Stimulated activated naive B cell treated with anti-CD40 and anti-IgM and Interleukin-4, amounts not matched to agents 10 μg/mL and 1 μg/mL and 100 μg/mL, for 72 hours (primary cell): Measurements from ENCODE around the gene CSF2RB.

Experiments used
- ATAC-seq, 2 donors: fragments of 150-1000 bp; cut with Tn5 transposase; replicated peaks; 2 replicates each; pipeline ENCODE4 v1.10.0; 2021; ENCODE audit warnings: moderate library complexity in 1 of 2
- DNase-seq: peaks from one replicate; pipeline ENCODE4 v3.0.0; 2021
- H3K27ac Mint-ChIP-seq: one replicate; pipeline ENCODE4 v1.8.0; 2022; ENCODE audit warnings: mild to moderate bottlenecking, mixed read lengths
- H3K27me3 Mint-ChIP-seq, 2 donors: one replicate each; pipeline ENCODE4 v1.8.0; 2022; ENCODE audit warnings: mixed read lengths in 2 of 2
- H3K36me3 Mint-ChIP-seq, 2 donors: one replicate each; pipeline ENCODE4 v1.8.0; 2022; ENCODE audit warnings: mixed read lengths in 2 of 2, mild to moderate bottlenecking in 1 of 2
- H3K4me1 Mint-ChIP-seq, 2 donors: one replicate each; pipeline ENCODE4 v1.8.0; 2022; ENCODE audit warnings: mixed read lengths in 2 of 2, mild to moderate bottlenecking in 1 of 2
- H3K4me3 Mint-ChIP-seq, 2 donors: one replicate each; pipeline ENCODE4 v1.8.0; 2022; ENCODE audit warnings: mild to moderate bottlenecking in 2 of 2, mixed read lengths in 2 of 2, moderate library complexity in 1 of 2
- H3K9me3 Mint-ChIP-seq, 2 donors: one replicate each; pipeline ENCODE4 v1.8.0; 2022; ENCODE audit warnings: mixed read lengths in 2 of 2, mild to moderate bottlenecking in 1 of 2

The CSF2RB gene

DNA sequence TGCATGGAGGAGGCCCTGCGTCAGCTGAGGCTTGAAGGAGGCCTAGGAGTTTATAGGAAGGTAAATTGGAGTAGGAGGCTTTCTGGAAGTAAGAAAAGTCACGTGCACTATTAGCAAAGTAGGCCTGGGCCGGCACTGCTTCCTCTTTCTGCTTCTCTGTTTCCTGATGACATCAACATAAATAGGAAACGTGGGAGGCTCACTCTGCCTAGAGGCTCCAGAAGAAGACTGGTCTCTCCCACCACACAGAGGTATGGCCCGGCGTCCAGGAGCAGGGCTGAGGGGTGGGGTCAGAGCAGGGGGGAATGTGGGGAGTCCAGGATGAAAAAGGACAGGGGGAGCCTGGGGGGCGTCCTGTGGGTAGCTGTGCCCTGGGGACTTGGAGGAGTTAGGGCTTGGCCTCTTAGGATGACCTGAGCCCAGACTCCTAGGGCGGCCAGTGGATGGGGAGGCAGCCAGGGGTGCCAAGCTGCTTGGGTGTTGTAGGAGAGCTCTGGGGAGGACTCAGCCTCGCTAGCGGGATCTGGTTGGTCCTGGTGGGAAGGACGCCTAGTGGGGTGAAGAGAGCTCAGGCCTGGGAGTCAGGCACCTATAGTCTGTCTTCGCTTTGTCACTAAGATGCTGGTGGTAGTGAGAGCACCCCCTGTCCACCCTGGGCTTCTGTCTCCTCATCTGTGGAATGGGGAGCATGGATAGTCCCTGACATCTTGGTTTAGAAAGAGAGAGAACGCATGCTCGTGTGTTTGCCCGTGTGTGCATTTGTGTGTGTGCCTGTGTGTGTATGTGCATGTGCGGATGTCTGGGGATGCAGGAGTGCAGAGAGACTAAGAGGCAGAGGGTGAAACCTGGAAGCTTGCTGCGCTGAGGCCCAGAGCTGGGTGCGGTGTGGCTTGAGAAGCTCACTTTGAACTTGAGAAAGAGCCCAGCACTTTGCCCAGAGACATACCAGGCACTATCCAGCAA lies at the start of gene CSF2RB:
TSS of gene CSF2RB (plus strand) at position 202 of the 963 bp plus-strand sequence. CDS start 8,580 bp downstream, outside the sequence.
- peak; percentile 63 for DNase-seq
- Mint-ChIP-seq H3K27ac (peak within 1 kb of the TSS; percentile 94), H3K4me1 (peaks cover 27 to 55% of the 10 kb centered on the region in 2 donors), H3K4me3 (peak within 1 kb of the TSS; percentile 95 to 96), H3K27me3 (peaks cover 0 to 5% of the 10 kb centered on the region in 2 donors), H3K9me3 (no peaks in the 10 kb centered on the region), H3K36me3 (peaks cover 17 to 27% of the 10 kb centered on the region in 2 donors)
- ATAC-seq: peak; percentile 94 to 95

DNA sequence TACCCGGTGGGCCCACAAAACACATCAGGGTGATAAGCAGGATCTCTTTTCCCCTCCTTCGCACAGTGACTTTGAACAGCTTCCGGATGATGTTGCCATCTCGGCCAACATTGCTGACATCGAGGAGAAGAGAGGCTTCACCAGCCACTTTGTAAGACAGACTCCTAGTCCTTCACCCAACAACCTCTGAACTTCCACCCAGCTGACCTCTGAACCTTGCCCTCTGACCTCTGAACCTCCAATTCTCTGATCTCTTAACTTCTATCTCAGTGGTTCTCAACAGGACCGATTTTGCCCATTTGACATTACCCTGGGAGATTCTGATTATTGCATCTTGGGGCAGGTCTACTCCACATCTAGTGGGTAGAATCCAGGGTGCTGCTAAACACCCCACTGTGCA lies 49.4 kb upstream of the CSF2RB start:
- Mint-ChIP-seq H3K9me3 (peaks cover 4% of the 10 kb centered on the region in 2 donors), H3K4me3 (peak overlapping the region in 1 of 2 donors; percentile 34), H3K27me3 (no peaks in the 10 kb centered on the region), H3K27ac (peak overlapping the region; percentile 94), H3K4me1 (peaks cover 70 to 92% of the 10 kb centered on the region in 2 donors), H3K36me3 (peaks cover 38 to 56% of the 10 kb centered on the region in 2 donors)
- ATAC-seq (no peak), DNase-seq (no peak)

DNA sequence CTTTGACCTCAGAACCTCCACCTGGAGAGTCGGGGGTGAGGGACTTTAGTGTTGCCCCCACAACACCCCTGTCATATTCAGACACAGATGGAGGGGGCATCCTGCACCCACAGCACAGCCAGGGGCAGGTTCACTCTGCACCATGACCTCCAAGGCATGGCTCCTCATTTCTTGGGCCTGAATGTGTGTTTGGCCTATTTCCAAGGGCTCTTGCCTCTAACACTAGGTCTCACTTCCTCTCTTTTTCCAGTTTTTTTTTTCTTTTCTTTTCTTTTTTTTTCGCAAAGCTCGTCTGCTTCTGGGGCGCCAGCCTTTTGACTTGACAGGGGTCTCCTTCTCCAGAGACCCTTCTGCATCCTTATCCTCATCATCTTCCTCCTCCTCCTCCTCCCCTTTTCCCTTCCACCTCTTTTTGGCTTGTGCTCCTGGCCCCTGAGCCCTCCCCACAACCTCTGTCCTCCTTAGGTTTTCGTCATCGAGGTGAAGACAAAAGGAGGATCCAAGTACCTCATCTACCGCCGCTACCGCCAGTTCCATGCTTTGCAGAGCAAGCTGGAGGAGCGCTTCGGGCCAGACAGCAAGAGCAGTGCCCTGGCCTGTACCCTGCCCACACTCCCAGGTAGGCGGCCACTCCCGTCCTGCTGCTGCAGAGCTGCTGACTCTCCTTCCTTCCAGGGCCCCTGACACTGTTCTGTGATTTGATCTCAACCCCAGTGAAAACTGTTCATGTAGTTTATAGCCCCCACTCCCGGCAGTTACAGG lies 48.8 kb upstream of the CSF2RB start:
- H3K27me3 Mint-ChIP-seq: no peaks in the 10 kb centered on the region
- peaks cover 40 to 54% of the 10 kb centered on the region in 2 donors for H3K36me3 Mint-ChIP-seq
- H3K27ac Mint-ChIP-seq: peak overlapping the region; percentile 94
- H3K4me3 Mint-ChIP-seq: peak overlapping the region; percentile 54 to 64
- H3K9me3 Mint-ChIP-seq: peaks cover 4% of the 10 kb centered on the region in 2 donors
- ATAC-seq (no peak), DNase-seq (no peak)
- peaks cover 65 to 85% of the 10 kb centered on the region in 2 donors for H3K4me1 Mint-ChIP-seq

DNA sequence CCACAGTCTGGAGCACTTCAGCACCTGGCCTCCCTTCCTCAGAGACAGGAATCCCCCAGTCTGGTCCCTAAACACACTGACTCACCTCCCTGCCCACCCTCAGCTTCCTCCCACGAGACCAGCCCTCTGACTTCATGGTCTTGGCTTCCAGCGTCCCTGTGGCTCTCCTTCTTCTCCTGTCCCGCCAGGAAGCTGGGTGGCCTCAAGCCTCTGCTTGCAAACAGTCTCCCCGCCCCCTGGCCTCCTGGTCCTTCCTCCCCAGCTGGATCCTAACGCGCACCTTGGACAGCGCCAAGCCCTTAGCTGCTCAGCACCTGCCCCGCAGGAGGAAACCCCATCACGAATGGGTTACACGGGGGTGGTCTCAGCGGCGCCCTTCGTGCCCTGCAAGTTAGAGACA lies 48.1 kb upstream of the CSF2RB start:
- Mint-ChIP-seq H3K27ac (peak overlapping the region; percentile 94), H3K9me3 (peaks cover 3 to 4% of the 10 kb centered on the region in 2 donors), H3K4me1 (peaks cover 58 to 78% of the 10 kb centered on the region in 2 donors), H3K4me3 (peak overlapping the region; percentile 54 to 64), H3K36me3 (peaks cover 42 to 49% of the 10 kb centered on the region in 2 donors), H3K27me3 (no peaks in the 10 kb centered on the region)
- ATAC-seq (no peak), DNase-seq (peak; percentile 44)

DNA sequence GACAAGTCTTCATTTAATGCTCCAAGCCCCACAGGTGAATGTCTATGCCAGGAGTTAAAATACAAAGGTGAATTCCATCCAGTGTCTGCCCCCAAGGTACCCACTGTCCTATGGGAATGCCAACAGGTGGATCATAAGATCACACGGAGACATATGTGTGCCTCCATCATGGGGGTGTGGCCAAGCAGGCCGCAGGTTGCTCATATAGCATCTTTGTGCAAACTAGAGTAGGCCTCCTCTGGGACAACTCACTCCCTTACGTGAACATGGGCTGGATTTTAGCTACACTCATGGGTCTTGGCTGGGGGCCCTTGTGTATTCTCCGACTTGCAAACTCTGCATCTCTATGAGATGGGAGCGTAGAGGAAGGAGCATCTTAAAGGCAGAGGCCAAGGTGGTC lies 45.7 kb upstream of the CSF2RB start:
- ATAC-seq (no peak), DNase-seq (no peak)
- Mint-ChIP-seq H3K9me3 (peaks cover 3 to 4% of the 10 kb centered on the region in 2 donors), H3K4me1 (peaks cover 44 to 60% of the 10 kb centered on the region in 2 donors), H3K36me3 (peaks cover 51 to 63% of the 10 kb centered on the region in 2 donors), H3K27me3 (no peaks in the 10 kb centered on the region), H3K27ac (no peak overlapping the region), H3K4me3 (no peak overlapping the region)

DNA sequence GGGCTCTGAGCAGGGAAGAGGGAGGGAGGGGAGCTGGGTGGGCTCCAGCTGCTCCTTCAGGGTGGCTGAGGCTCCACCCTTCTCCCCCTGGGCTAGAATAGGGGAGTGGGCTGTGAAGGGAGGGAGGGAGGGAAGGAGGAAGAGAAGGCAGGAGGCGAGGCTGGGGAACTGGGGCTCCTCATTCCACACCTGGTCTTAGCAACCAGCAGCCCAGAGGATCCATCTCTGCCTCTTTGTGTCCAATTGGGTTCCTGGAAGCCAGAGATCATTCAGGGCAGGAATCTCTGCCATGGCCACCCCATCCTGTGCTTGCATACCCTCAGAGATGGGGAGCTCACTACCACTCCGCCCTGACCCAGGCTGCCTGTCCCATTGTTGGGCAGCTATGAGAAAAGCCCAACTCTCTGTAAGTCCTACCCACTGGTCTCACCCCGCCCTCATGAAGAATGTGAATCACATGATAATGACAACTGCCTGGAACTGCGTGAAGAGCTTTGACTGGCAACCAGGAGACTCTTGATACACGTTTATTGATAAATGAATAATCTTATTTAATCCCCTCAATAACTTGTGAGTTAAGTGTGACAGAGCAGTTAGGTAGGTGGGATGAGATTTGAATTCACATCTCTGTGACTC lies 44.8 kb upstream of the CSF2RB start:
- Mint-ChIP-seq H3K36me3 (peaks cover 58 to 72% of the 10 kb centered on the region in 2 donors), H3K27ac (no peak overlapping the region), H3K4me3 (no peak overlapping the region), H3K9me3 (peaks cover 4% of the 10 kb centered on the region in 2 donors), H3K4me1 (peaks cover 48 to 60% of the 10 kb centered on the region in 2 donors), H3K27me3 (no peaks in the 10 kb centered on the region)
- DNase-seq (no peak), ATAC-seq (no peak)

DNA sequence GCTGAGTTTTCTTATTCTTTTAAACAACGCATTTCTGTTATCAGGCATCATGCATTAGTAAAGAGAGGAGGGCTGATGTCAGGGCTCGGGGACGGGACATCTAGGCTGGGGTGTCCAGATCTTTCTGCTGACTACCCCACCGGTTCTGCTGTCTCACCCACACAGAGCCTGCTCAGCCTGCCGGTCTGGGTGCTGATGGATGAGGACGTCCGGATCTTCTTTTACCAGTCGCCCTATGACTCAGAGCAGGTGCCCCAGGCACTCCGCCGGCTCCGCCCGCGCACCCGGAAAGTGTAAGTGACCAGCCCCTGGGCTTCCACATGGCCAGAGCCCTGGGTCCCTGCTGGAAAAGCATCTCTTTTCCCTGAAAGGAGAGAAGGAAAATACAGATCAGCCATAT lies 43.2 kb upstream of the CSF2RB start:
- Mint-ChIP-seq H3K9me3 (peaks cover 0 to 2% of the 10 kb centered on the region in 2 donors), H3K4me3 (no peak overlapping the region), H3K36me3 (peaks cover 45 to 63% of the 10 kb centered on the region in 2 donors), H3K27me3 (no peaks in the 10 kb centered on the region), H3K27ac (no peak overlapping the region), H3K4me1 (peaks cover 41 to 55% of the 10 kb centered on the region in 2 donors)
- DNase-seq (no peak), ATAC-seq (no peak)

DNA sequence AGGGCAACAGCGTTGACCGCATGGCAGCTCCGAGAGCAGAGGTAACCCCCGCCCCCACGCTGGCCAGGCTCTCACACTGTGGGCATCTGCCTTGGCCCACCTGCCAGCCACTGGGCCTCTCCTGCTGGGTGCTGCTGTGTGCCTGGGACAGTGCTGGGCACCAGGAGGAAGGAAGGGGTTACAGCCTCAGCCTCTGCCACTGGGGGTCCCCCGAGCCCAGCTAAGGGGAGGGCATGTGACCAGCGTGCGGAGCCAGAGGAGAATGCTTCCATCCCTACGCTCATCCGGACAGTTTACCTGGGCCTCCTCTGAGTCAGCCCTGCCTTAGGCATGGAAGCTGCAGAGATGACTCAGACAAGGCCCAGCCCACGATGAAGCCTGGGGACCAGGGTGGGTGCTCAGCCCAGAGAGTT lies 41.8 kb upstream of the CSF2RB start:
- Mint-ChIP-seq H3K27me3 (no peaks in the 10 kb centered on the region), H3K4me1 (peaks cover 29 to 41% of the 10 kb centered on the region in 2 donors), H3K4me3 (no peak overlapping the region), H3K36me3 (peaks cover 38 to 60% of the 10 kb centered on the region in 2 donors), H3K27ac (peak overlapping the region; percentile 56), H3K9me3 (peaks cover 0 to 2% of the 10 kb centered on the region in 2 donors)
- no peak for DNase-seq
- ATAC-seq: no peak

DNA sequence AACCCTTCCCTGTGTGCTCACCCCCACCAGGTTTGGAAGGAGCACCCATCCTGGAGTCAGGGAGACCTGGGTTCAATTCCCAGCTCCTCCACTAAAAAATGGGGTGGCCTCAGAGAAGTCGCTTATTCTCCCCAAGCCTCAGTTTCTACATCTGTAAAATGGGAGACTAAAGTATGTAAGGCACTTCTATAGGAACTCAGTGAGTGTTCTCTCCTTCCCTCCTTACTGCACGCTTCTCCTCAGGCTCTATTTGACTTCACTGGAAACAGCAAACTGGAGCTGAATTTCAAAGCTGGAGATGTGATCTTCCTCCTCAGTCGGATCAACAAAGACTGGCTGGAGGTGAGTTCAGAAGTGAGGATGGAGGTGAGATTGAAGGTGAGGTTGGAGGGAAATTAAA lies 41.3 kb upstream of the CSF2RB start:
- H3K9me3 Mint-ChIP-seq: peaks cover 0 to 2% of the 10 kb centered on the region in 2 donors

DNA sequence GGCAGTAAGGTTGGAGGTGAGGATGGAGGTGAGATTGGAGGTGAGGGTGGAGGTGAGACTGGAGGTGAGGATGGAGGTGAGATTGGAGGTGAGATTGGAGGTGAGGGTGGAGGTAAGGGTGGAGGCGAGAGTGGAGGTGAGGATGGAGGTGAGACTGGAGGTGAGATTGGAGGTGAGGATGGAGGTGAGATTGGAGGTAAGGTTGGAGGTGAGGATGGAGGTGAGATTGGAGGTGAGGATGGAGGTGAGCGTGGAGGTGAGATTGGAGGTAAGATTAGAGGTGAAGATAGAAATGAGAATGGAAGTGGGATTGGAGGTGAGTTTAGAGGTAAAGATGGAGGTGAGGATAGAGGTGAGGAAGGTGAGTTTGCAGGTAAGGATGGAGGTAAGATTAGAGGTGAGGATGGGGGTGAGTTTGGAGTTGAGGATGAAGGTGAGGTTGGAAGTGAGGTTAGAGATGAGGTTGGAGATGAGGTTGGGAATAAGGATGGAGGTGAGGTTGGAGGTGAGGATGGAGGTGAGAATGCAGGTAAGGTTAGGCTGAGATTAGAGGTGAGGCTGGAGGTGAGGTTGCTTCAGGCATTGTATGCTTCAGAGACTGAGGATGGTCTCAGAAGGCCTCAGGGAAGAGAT lies 40.4 kb upstream of the CSF2RB start:
- Mint-ChIP-seq H3K27me3 (no peaks in the 10 kb centered on the region), H3K9me3 (peaks cover 0 to 2% of the 10 kb centered on the region in 2 donors), H3K27ac (peak overlapping the region; percentile 63), H3K4me3 (no peak overlapping the region), H3K4me1 (peaks cover 23 to 31% of the 10 kb centered on the region in 2 donors), H3K36me3 (peaks cover 43 to 63% of the 10 kb centered on the region in 2 donors)
- DNase-seq (no peak), ATAC-seq (no peak)

More for the DNA sequence above, 41.3 kb upstream of the CSF2RB start:
- no peak for DNase-seq
- Mint-ChIP-seq H3K36me3 (peaks cover 38 to 60% of the 10 kb centered on the region in 2 donors), H3K4me1 (peaks cover 25 to 37% of the 10 kb centered on the region in 2 donors), H3K27me3 (no peaks in the 10 kb centered on the region), H3K4me3 (no peak overlapping the region), H3K27ac (peak overlapping the region; percentile 56)
- no peak for ATAC-seq

DNA sequence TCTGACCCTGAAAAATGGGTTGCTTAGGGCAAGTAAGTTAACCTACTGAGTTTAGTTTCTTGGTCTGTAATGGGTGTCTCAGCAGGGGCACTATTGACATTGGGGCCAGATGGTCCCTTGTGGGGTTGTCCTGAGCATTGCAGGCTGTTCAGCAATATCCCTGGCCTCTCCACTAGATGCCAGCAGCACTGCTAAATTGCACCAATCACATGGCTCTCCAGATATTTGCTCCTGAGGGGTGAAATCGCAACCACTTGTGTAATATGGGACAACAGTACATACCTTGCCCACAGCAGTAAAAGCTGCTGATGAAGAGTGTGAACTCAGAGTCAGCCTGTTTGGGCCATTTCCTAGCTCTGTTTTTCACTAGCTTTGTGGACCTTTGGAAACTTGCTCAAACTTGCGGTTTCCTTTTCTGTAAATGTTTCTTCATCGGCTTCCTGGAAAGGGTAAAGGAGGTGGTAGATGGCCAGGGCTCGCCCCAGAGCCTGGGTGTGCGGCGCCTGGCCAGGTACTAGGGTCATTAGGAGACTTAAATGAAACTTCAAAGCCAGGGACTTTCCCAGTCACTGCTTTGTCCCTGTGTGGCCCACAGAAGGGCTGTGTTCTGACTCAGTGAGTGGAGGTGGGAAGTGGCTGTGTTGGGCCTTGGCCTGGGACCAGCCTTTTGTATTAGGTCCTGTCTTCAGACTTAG lies 39.7 kb upstream of the CSF2RB start:
- H3K4me3 Mint-ChIP-seq: no peak overlapping the region
- ATAC-seq (peak; percentile 95 to 98), DNase-seq (peak; percentile 55)
- H3K27me3 Mint-ChIP-seq: no peaks in the 10 kb centered on the region
- peaks cover 48 to 66% of the 10 kb centered on the region in 2 donors for H3K36me3 Mint-ChIP-seq
- H3K4me1 Mint-ChIP-seq: peaks cover 20 to 26% of the 10 kb centered on the region in 2 donors
- H3K9me3 Mint-ChIP-seq: peaks cover 0 to 2% of the 10 kb centered on the region in 2 donors
- peak overlapping the region; percentile 91 for H3K27ac Mint-ChIP-seq

DNA sequence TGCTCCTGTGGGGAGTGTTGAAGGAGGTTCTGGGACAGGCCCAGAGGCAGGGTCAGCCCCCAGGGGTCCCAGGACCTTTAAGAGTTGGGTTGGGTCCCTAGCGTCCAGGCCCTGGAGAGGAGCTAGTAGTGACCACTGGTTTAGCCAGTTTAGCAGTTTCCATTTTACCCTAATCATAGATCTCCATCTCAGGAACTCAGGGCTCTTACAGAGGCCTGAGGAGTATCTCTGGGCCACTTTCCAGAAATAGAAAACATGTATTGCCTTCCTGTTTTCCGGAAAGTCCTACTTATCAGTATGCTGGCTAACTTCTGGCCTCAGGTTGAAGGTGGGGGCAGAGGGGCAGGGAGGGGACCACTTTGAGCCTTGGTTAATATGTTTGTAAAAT lies 39.1 kb upstream of the CSF2RB start:
- H3K36me3 Mint-ChIP-seq: peaks cover 52 to 71% of the 10 kb centered on the region in 2 donors
- H3K4me3 Mint-ChIP-seq: no peak overlapping the region
- H3K4me1 Mint-ChIP-seq: peaks cover 20 to 26% of the 10 kb centered on the region in 2 donors
- peaks cover 2 to 4% of the 10 kb centered on the region in 2 donors for H3K9me3 Mint-ChIP-seq
- no peaks in the 10 kb centered on the region for H3K27me3 Mint-ChIP-seq
- ATAC-seq (peak in 1 of 2 donors; percentile 6), DNase-seq (no peak)
- peak overlapping the region; percentile 91 for H3K27ac Mint-ChIP-seq

DNA sequence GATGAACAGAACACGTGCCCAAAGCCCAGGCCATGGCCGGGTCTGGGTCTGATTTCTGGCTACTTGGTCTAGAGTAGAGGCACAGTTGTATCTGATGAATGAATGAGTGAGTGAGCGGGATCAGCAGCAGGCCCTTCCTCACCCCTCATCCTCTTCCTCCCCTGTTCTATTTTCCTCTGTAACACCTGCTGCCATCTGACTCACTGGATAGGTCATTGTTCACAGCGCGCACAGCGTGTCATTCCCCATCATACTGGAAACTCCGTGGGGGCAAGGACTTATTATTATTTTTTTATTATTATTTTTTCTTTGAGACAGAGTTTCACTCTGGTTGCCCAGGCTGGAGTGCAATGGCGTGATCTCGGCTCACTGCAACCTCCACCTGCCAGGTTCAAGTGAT lies 38.7 kb upstream of the CSF2RB start:
- ATAC-seq: no peak
- Mint-ChIP-seq H3K4me3 (no peak overlapping the region), H3K9me3 (peaks cover 2 to 8% of the 10 kb centered on the region in 2 donors), H3K4me1 (peaks cover 20 to 26% of the 10 kb centered on the region in 2 donors), H3K27me3 (no peaks in the 10 kb centered on the region), H3K27ac (peak overlapping the region; percentile 91), H3K36me3 (peaks cover 52 to 76% of the 10 kb centered on the region in 2 donors)
- no peak for DNase-seq
